ENCODE data around the gene GDPD3. TPM values are rescaled to one million over a fixed set of nuclear protein-coding genes. Genes with fewer than 3 reads are reported as not detected.
"Not testable (repeated sequence)": the region's sequence is repeated elsewhere in the genome, so short reads cannot be mapped to it uniquely, and the experiment has no call there.

The GDPD3 gene
- polyA plus RNA-seq, 3 donors: 11.3 to 13.6 (median 13.0) TPM

GRCh38 chr16:30127993-30128392 lies 14.7 kb upstream of the GDPD3 start:
- no peak for DNase-seq

GRCh38 chr16:30125690-30126089 lies 12.4 kb upstream of the GDPD3 start:
- not testable (repeated sequence) for DNase-seq

- DNase-seq: no peak
These were observed 11.6 kb upstream of the GDPD3 start for GRCh38 chr16:30124985-30125379.

- peak; percentile 42 for DNase-seq
These were observed 9.3 kb upstream of the GDPD3 start for GRCh38 chr16:30122604-30123160.

- peak; percentile 40 for DNase-seq
These were observed 8.6 kb upstream of the GDPD3 start for GRCh38 chr16:30121741-30122571.

GRCh38 chr16:30120340-30121105 lies 7.2 kb upstream of the GDPD3 start:
- DNase-seq: no peak

GRCh38 chr16:30119428-30119827 lies 6.1 kb upstream of the GDPD3 start:
- no peak for DNase-seq

GRCh38 chr16:30117768-30118167 lies 4.4 kb upstream of the GDPD3 start:
- DNase-seq: no peak

GRCh38 chr16:30116291-30117207 lies 3.2 kb upstream of the GDPD3 start:
- no peak for DNase-seq

- no peak for DNase-seq
These were observed 1.9 kb upstream of the GDPD3 start for GRCh38 chr16:30115238-30115637.

GRCh38 chr16:30114833-30115232 lies 1.5 kb upstream of the GDPD3 start:
- not testable (repeated sequence) for DNase-seq

- DNase-seq: no peak
These were observed 1.1 kb upstream of the GDPD3 start for GRCh38 chr16:30114411-30114810.

- DNase-seq: no peak
These were observed 485 bp upstream of the GDPD3 start for GRCh38 chr16:30113711-30114333.

GRCh38 chr16:30112197-30113030 lies 923 bp downstream of the GDPD3 start:
- no peak for DNase-seq

- no peak for DNase-seq
These were observed 2.7 kb downstream of the GDPD3 start for GRCh38 chr16:30110661-30111060.

GRCh38 chr16:30108059-30108850 lies 5.1 kb downstream of the GDPD3 start:
- no peak for DNase-seq

GRCh38 chr16:30104492-30104891 lies 8.8 kb downstream of the GDPD3 start:
- DNase-seq: no peak

GRCh38 chr16:30104090-30104489 lies 9.2 kb downstream of the GDPD3 start:
- DNase-seq: no peak

GRCh38 chr16:30096862-30097563 lies 16.3 kb downstream of the GDPD3 start:
- no peak for DNase-seq

Measured in renal pelvis (tissue), 4 donors.